OCI-LY1 (cell line): Measurements from ENCODE around the gene RAE1.
A peak's percentile ranks its signal among the peaks of the same experiment; 100 is the strongest.

Experiments
- H2AFZ ChIP-seq: fragments of 200-600 bp; sonication (generic), shearing (Covaris generic); 2 replicates; pipeline ENCODE4 v1.6.0; 2014; ENCODE audit warnings: antibody characterized with exemption, mild to moderate bottlenecking, low read length
- H3F3A ChIP-seq: fragments of 200-600 bp; sonication (generic), shearing (Covaris generic); 2 replicates; pipeline ENCODE4 v1.6.0; 2014; ENCODE audit warnings: mild to moderate bottlenecking, antibody characterized with exemption, low read length, moderate library complexity; ENCODE audit not compliant: insufficient read depth
- H3K27ac ChIP-seq: fragments of 200-600 bp; sonication (generic); 2 replicates; pipeline ENCODE4 v1.5.1; 2014; ENCODE audit warnings: low read length, mixed run types, mild to moderate bottlenecking, low read depth; ENCODE audit not compliant: poor library complexity, severe bottlenecking
- H3K27me3 ChIP-seq: fragments of 200-600 bp; sonication (generic); 2 replicates; pipeline ENCODE4 v1.6.0; 2014; ENCODE audit warnings: antibody characterized with exemption, mild to moderate bottlenecking, low read length, moderate library complexity; ENCODE audit not compliant: insufficient read depth
- H3K36me3 ChIP-seq: fragments of 200-600 bp; sonication (generic); 2 replicates; pipeline ENCODE4 v1.6.1; 2014; ENCODE audit warnings: mild to moderate bottlenecking, antibody characterized with exemption, low read length, moderate library complexity, mixed read lengths; ENCODE audit not compliant: insufficient read depth
- H3K4me1 ChIP-seq: fragments of 200-600 bp; sonication (generic); 2 replicates; pipeline ENCODE4 v1.5.1; 2014; ENCODE audit warnings: mild to moderate bottlenecking, low read length, moderate library complexity; ENCODE audit not compliant: insufficient read depth, severe bottlenecking
- H3K4me2 ChIP-seq: fragments of 200-600 bp; sonication (generic), shearing (Covaris generic); 2 replicates; pipeline ENCODE4 v1.6.1; 2014; ENCODE audit warnings: low read length
- H3K4me3 ChIP-seq: fragments of 200-600 bp; sonication (generic); 2 replicates; pipeline ENCODE4 v1.5.1; 2014; ENCODE audit warnings: low read length, low read depth, mild to moderate bottlenecking, mixed read lengths; ENCODE audit not compliant: poor library complexity, severe bottlenecking
- H3K79me2 ChIP-seq: fragments of 200-600 bp; shearing (Covaris generic); 2 replicates; pipeline ENCODE4 v1.6.1; 2016; ENCODE audit warnings: mixed run types, low read length, mixed read lengths; ENCODE audit not compliant: insufficient read depth
- H3K9ac ChIP-seq: fragments of 200-600 bp; sonication (generic), shearing (Covaris generic); 2 replicates; pipeline ENCODE4 v1.6.1; 2014; ENCODE audit warnings: mild to moderate bottlenecking, low read length, mixed read lengths
- H3K9me2 ChIP-seq: fragments of 200-600 bp; sonication (generic), shearing (Covaris generic); 2 replicates; pipeline ENCODE4 v1.6.1; 2014; ENCODE audit warnings: low read depth, mild to moderate bottlenecking, low read length, mixed read lengths
- H3K9me3 ChIP-seq: fragments of 200-600 bp; shearing (Covaris generic); 2 replicates; pipeline ENCODE4 v1.6.1; 2014; ENCODE audit warnings: low read length, mixed read lengths
- H4K20me1 ChIP-seq: fragments of 200-600 bp; sonication (generic), shearing (Covaris generic); 2 replicates; pipeline ENCODE4 v1.6.0; 2016; ENCODE audit warnings: mild to moderate bottlenecking, low read length; ENCODE audit not compliant: insufficient read depth
- CTCF ChIP-seq: fragments of 200-600 bp; sonication (generic), shearing (Covaris generic); IDR thresholded peaks from 2 replicates; pipeline ENCODE4 v1.5.1; 2017; ENCODE audit warnings: mild to moderate bottlenecking, antibody characterized with exemption, low read length, moderate library complexity, mixed read lengths
- EZH2 ChIP-seq: fragments of 200-600 bp; sonication (generic), shearing (Covaris generic); IDR thresholded peaks from 2 replicates; pipeline ENCODE4 v1.8.0; 2017; ENCODE audit warnings: borderline replicate concordance, mixed run types, mild to moderate bottlenecking, antibody characterized with exemption, low read length, moderate library complexity, mixed read lengths

The RAE1 gene

DNA sequence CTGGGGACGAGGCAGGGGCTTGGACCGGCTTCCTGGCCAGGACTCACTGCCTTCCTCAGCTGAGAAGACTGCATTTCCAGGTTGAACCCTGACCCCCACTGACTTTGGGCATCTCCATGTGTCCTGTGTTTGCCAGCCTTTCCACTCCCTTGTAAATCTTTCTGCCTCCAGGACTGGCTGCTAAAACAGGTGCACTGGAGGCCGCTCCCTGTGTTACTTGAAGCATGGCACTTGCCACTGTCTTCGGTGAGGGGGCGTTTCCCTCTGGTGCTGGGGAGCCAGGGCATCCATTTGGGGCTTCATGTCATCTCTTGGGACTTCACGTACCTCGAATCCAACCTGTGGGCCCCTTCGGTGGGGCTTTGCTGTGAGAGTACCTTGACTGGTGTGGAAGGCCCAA lies 33.4 kb downstream of the RAE1 start:
- Histone ChIP-seq H2AFZ (no peak overlapping the region), H3K9me2 (no peaks in the 10 kb centered on the region), H3K27me3 (no peaks in the 10 kb centered on the region), H3K27ac (peak overlapping the region; percentile 91), H3K4me2 (no peak overlapping the region; the same call in 1 of the 2 replicates), H3K9ac (peak overlapping the region; percentile 9; the same call in 1 of the 2 replicates), H3F3A (peaks cover 9% of the 10 kb centered on the region; the same call in 1 of the 2 replicates), H3K36me3 (peaks cover 16% of the 10 kb centered on the region; the same call in 1 of the 2 replicates), H3K4me1 (peaks cover 72% of the 10 kb centered on the region), H4K20me1 (no peaks in the 10 kb centered on the region), H3K79me2 (no peaks in the 10 kb centered on the region), H3K9me3 (no peaks in the 10 kb centered on the region), H3K4me3 (no peak overlapping the region)
- TF ChIP-seq EZH2 (no peak), CTCF (no peak)

GRCh38 chr20:57384953-57385761 lies 34.1 kb downstream of the RAE1 start:
- Histone ChIP-seq H3K27ac (peak overlapping the region; percentile 91), H2AFZ (no peak overlapping the region), H3K9me2 (no peaks in the 10 kb centered on the region), H3K4me1 (peaks cover 72% of the 10 kb centered on the region), H3K9me3 (no peaks in the 10 kb centered on the region), H3K27me3 (no peaks in the 10 kb centered on the region), H3K36me3 (peaks cover 9% of the 10 kb centered on the region; the same call in 1 of the 2 replicates), H4K20me1 (no peaks in the 10 kb centered on the region), H3K9ac (no peak overlapping the region; the same call in 1 of the 2 replicates), H3F3A (peaks cover 9% of the 10 kb centered on the region; the same call in 1 of the 2 replicates), H3K4me3 (no peak overlapping the region), H3K79me2 (no peaks in the 10 kb centered on the region), H3K4me2 (no peak overlapping the region; the same call in 1 of the 2 replicates)
- no peak for TF ChIP-seq CTCF
- no peak for TF ChIP-seq EZH2

- no peaks in the 10 kb centered on the region for H4K20me1 ChIP-seq
- H3F3A ChIP-seq = peaks cover 9% of the 10 kb centered on the region; the same call in 1 of the 2 replicates
- no peak for TF ChIP-seq CTCF
- no peak for TF ChIP-seq EZH2
- H3K27me3 ChIP-seq = no peaks in the 10 kb centered on the region
- H3K4me3 ChIP-seq = no peak overlapping the region
- no peak overlapping the region for H2AFZ ChIP-seq
- H3K4me1 ChIP-seq = peaks cover 76% of the 10 kb centered on the region
- no peaks in the 10 kb centered on the region for H3K79me2 ChIP-seq
- H3K27ac ChIP-seq = peak overlapping the region; percentile 99
- no peaks in the 10 kb centered on the region for H3K9me2 ChIP-seq
- H3K9ac ChIP-seq = no peak overlapping the region
- H3K36me3 ChIP-seq = peaks cover 1% of the 10 kb centered on the region; the same call in 1 of the 2 replicates
- no peak overlapping the region for H3K4me2 ChIP-seq
- no peaks in the 10 kb centered on the region for H3K9me3 ChIP-seq
Observed at GRCh38 chr20:57385940-57386339, 34.9 kb downstream of the RAE1 start.
